ENCODE results near the gene PABPN1L. TPM values are rescaled to one million over a fixed set of nuclear protein-coding genes. Genes with fewer than 3 reads are reported as not detected.

Gene PABPN1L
- total and polyA plus RNA-seq, 10 of the 15 experiments (the other 5 are each of a cell fraction or from before 2014, with no cell fraction given): not detected

- no peak for TF ChIP-seq MLLT1 (IDR thresholded peaks at IDR 0.05)
- TF ChIP-seq TCF3 (IDR thresholded peaks at IDR 0.05; ENCODE audit: borderline replicate concordance, insufficient read depth, low read depth, low read length): no peak
- no peak for TF ChIP-seq WRNIP1 (IDR thresholded peaks at IDR 0.05; ENCODE audit: borderline replicate concordance, low read depth, low read length)
- TF ChIP-seq, protein P1, sequence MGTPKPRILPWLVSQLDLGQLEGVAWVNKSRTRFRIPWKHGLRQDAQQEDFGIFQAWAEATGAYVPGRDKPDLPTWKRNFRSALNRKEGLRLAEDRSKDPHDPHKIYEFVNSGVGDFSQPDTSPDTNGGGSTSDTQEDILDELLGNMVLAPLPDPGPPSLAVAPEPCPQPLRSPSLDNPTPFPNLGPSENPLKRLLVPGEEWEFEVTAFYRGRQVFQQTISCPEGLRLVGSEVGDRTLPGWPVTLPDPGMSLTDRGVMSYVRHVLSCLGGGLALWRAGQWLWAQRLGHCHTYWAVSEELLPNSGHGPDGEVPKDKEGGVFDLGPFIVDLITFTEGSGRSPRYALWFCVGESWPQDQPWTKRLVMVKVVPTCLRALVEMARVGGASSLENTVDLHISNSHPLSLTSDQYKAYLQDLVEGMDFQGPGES (IDR thresholded peaks at IDR 0.05): no peak
- TF ChIP-seq ZSCAN29 (IDR thresholded peaks at IDR 0.05): no peak
Measured at GRCh38 chr16:88839745-88840599, 26.5 kb downstream of the PABPN1L start (continued).

- ChIA-PET SMC1A (ENCODE audit: uncharacterized antibody, unreplicated experiment) (no interaction called here), RAD21 (ENCODE audit: unreplicated experiment) (no interaction called here)
- WGBS (ENCODE audit: insufficient coverage, insufficient replicate concordance, low lambda C conversion rate, missing lambda C conversion rate): 62% methylated on average over 38 of the region's 39 CpGs
- TF ChIP-seq SIN3A (IDR thresholded peaks at IDR 0.05; ENCODE audit: low read depth, low read length) (no peak), CTCF (IDR thresholded peaks at IDR 0.05 in 2 of 3, conservative IDR thresholded peaks at IDR 0.05 in 1 of 3; ENCODE audit: control insufficient read depth in 2 of 3, extremely low read depth in 1 of 3, insufficient read depth in 1 of 3, low read depth in 3 of 3, low read length in 3 of 3) (peak in 1 of 3 experiments; percentile 22; a peak in 1 of 6 replicates), EP300 (IDR thresholded peaks at IDR 0.05; ENCODE audit: borderline replicate concordance in 1 of 2, control insufficient read depth in 1 of 2, low read depth in 2 of 2, low read length in 2 of 2) (no peak), ZBTB33 (IDR thresholded peaks at IDR 0.05) (no peak)
- TF ChIP-seq, protein P2, sequence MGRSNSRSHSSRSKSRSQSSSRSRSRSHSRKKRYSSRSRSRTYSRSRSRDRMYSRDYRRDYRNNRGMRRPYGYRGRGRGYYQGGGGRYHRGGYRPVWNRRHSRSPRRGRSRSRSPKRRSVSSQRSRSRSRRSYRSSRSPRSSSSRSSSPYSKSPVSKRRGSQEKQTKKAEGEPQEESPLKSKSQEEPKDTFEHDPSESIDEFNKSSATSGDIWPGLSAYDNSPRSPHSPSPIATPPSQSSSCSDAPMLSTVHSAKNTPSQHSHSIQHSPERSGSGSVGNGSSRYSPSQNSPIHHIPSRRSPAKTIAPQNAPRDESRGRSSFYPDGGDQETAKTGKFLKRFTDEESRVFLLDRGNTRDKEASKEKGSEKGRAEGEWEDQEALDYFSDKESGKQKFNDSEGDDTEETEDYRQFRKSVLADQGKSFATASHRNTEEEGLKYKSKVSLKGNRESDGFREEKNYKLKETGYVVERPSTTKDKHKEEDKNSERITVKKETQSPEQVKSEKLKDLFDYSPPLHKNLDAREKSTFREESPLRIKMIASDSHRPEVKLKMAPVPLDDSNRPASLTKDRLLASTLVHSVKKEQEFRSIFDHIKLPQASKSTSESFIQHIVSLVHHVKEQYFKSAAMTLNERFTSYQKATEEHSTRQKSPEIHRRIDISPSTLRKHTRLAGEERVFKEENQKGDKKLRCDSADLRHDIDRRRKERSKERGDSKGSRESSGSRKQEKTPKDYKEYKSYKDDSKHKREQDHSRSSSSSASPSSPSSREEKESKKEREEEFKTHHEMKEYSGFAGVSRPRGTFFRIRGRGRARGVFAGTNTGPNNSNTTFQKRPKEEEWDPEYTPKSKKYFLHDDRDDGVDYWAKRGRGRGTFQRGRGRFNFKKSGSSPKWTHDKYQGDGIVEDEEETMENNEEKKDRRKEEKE (IDR thresholded peaks at IDR 0.05): no peak
Measured at GRCh38 chr16:88839026-88839529, 27.4 kb downstream of the PABPN1L start.

More at GRCh38 chr16:88839026-88839529, 27.4 kb downstream of the PABPN1L start:
- no peaks in the 10 kb centered on the region for H3K4me1 ChIP-seq (ENCODE audit: control insufficient read depth, insufficient read depth, low read length)
- no peaks in the 10 kb centered on the region; a peak in 1 of 4 replicates for H3K36me3 ChIP-seq (ENCODE audit: control insufficient read depth in 2 of 2, insufficient read depth in 2 of 2, low read length in 1 of 2)
- ATAC-seq (peak; percentile 25; the same call in 1 of the 3 replicates), FAIRE-seq (no peak), DNase-seq (ENCODE audit: low read depth, low spot score) (no peak)
- no peaks in the 10 kb centered on the region for H3K79me2 ChIP-seq (ENCODE audit: control insufficient read depth, insufficient read depth, low read length)
- no TSS peak for BruUV-seq (replicated peaks)
- H3K27ac ChIP-seq (ENCODE audit: control insufficient read depth, insufficient read depth): no peak overlapping the region
- intact Hi-C loops (cut with micrococcal nuclease; ENCODE audit: unreplicated experiment): no loop called here
- no peak overlapping the region for H2AFZ ChIP-seq (ENCODE audit: control insufficient read depth, low read depth, low read length)
- ChIA-PET CTCF (no interaction called here), POLR2A (no interaction called here)
- no peaks in the 10 kb centered on the region for H3K27me3 ChIP-seq (replicated peaks in 1 of 2; ENCODE audit: control insufficient read depth in 2 of 2, insufficient read depth in 2 of 2, low read length in 1 of 2)
- no peak overlapping the region for H3K4me2 ChIP-seq (ENCODE audit: control insufficient read depth, insufficient read depth)
- no peak overlapping the region for H3K4me3 ChIP-seq
- H3K9me3 ChIP-seq (replicated peaks; ENCODE audit: control insufficient read depth, insufficient read depth, low read length): no peaks in the 10 kb centered on the region
- in situ Hi-C loops (cut with MboI): no loop called here
- H3K9ac ChIP-seq (ENCODE audit: control insufficient read depth, insufficient read depth, low read length): no peak overlapping the region
- no peaks in the 10 kb centered on the region for H4K20me1 ChIP-seq (ENCODE audit: control insufficient read depth, insufficient read depth)
